ENCODE data around the gene MEPCE. TPM values are rescaled to one million over a fixed set of nuclear protein-coding genes. Genes with fewer than 3 reads are reported as not detected.

Gene MEPCE
- total RNA-seq, 2 donors from 2014 or later = 32.9 to 48.0 TPM

DNA sequence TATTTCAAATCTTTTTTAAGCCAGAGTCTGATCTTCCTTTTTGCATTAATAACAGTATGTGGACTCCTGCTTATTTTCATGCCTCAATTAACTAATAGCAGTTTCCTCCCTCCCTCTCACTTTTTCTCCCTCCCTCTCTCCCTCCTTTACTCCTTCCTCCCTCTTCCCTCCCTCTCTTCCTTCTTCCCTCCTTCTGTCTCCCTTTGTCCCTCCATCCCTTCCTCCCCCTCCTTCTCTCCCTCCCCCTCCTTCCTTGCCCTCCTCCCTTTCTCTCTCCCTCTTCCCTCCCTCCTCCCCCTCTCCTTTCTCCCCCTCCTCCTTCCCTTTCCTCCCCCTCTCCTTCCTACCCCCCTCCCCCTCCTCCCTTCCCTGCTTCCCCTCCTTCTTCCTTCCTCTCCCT is 3.1 kb upstream of the MEPCE start:
- Histone ChIP-seq H3K27me3 (ENCODE audit: control insufficient read depth, insufficient read depth, low read length, poor library complexity, severe bottlenecking) (no peaks in the 10 kb centered on the region), H3K36me3 (ENCODE audit: control insufficient read depth, insufficient read depth, low read length) (peaks cover 8% of the 10 kb centered on the region), H3K9ac (ENCODE audit: extremely low read depth, low read length, poor library complexity, severe bottlenecking) (no peak overlapping the region), H3K27ac (ENCODE audit: low read depth, low read length) (no peak overlapping the region), H3K4me3 (ENCODE audit: low read length) (no peak overlapping the region), H3K4me1 (ENCODE audit: control insufficient read depth, insufficient read depth, low read length) (peaks cover 9% of the 10 kb centered on the region), H3K9me3 (ENCODE audit: control insufficient read depth, low read length) (no peaks in the 10 kb centered on the region)
- no peak for DNase-seq
- Mint-ChIP-seq H3K36me3 (ENCODE audit: low read depth) (peaks cover 3% of the 10 kb centered on the region), H3K4me1 (peaks cover 7% of the 10 kb centered on the region), H3K4me3 (no peak overlapping the region), H3K9me3 (peaks cover 7% of the 10 kb centered on the region), H3K27ac (no peak overlapping the region), H3K27me3 (ENCODE audit: insufficient read depth) (peaks cover 18% of the 10 kb centered on the region)
- TF ChIP-seq, protein P1, sequence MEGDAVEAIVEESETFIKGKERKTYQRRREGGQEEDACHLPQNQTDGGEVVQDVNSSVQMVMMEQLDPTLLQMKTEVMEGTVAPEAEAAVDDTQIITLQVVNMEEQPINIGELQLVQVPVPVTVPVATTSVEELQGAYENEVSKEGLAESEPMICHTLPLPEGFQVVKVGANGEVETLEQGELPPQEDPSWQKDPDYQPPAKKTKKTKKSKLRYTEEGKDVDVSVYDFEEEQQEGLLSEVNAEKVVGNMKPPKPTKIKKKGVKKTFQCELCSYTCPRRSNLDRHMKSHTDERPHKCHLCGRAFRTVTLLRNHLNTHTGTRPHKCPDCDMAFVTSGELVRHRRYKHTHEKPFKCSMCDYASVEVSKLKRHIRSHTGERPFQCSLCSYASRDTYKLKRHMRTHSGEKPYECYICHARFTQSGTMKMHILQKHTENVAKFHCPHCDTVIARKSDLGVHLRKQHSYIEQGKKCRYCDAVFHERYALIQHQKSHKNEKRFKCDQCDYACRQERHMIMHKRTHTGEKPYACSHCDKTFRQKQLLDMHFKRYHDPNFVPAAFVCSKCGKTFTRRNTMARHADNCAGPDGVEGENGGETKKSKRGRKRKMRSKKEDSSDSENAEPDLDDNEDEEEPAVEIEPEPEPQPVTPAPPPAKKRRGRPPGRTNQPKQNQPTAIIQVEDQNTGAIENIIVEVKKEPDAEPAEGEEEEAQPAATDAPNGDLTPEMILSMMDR (conservative IDR thresholded peaks at IDR 0.05) = no peak

DNA sequence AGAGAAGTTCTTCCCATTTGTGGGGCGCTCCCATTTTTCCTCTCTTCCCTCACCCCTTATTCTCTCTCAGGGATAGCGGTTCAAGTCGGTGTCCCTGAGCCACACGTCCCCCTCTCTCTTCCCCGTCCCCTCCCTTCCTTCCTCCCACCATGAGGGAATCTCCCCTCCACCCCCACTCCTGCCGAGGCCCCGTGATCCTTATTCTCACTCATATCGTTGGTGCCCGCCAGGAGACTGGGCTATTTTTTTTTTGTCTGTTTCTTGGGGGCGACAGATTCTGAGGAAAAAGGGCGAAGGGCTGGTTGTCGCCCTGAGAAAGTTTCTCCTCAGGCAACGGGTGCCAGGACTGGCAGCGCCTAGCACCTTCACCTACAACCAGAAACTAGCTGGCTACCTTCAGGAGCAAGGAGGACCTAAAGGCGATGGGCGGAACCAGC is 1.9 kb upstream of the MEPCE start:
- Histone ChIP-seq H3K27ac (ENCODE audit: low read depth, low read length) (no peak overlapping the region), H3K4me1 (ENCODE audit: control insufficient read depth, insufficient read depth, low read length) (peaks cover 15% of the 10 kb centered on the region), H3K9me3 (ENCODE audit: control insufficient read depth, low read length) (no peaks in the 10 kb centered on the region), H3K36me3 (ENCODE audit: control insufficient read depth, insufficient read depth, low read length) (peaks cover 20% of the 10 kb centered on the region), H3K4me3 (ENCODE audit: low read length) (peak overlapping the region; percentile 97), H3K9ac (ENCODE audit: extremely low read depth, low read length, poor library complexity, severe bottlenecking) (no peak overlapping the region), H3K27me3 (ENCODE audit: control insufficient read depth, insufficient read depth, low read length, poor library complexity, severe bottlenecking) (no peaks in the 10 kb centered on the region)
- TF ChIP-seq, protein P1 (conservative IDR thresholded peaks at IDR 0.05) = no peak
- Mint-ChIP-seq H3K4me1 (peaks cover 19% of the 10 kb centered on the region), H3K4me3 (peak overlapping the region; percentile 89), H3K27me3 (ENCODE audit: insufficient read depth) (peaks cover 16% of the 10 kb centered on the region), H3K27ac (no peak overlapping the region), H3K9me3 (peaks cover 7% of the 10 kb centered on the region), H3K36me3 (ENCODE audit: low read depth) (peaks cover 15% of the 10 kb centered on the region)
- WGBS, 2 experiments (ENCODE audit: insufficient coverage in 1 of 2, insufficient read length in 1 of 2) = 74 to 89% methylated on average over 9 to 16 of the region's 16 CpGs
- no peak for DNase-seq

DNA sequence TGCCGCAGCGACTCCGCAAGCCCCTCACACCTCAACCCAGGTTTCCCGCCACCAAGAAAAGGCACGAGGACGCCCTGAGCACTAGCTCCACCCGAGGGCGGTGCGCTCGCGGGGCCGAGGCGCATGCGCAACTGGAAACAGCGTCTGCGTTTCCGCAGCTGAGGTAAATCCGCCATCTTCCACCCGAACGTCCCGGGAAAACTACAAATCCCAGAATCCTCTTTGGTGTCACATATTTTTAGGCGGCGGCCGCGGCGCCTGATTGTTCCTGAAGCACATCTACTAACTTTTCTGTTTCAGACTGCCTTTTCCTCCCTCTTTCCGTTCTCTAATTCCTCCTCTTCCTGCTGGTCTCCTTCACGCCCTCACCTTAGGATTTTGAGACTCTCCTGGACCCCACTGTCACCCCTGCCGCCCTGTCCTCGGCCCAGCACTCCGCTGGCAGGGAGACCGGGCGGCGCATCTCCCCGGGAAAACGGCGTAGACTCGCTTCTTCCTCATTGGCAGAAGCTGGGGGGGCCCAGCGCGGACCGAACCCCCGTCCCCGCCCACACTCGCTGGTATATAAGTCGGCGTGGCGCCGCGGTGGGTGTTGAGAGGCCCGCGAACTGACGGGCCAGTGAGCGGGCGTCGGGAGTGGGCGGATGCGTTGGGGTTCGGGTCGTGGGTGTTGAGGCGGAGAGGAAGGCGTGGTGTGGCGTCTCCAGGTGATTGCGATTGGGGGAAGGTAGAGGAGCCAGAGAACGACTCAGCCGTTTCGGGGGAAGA is 1.2 kb upstream of the MEPCE start, which contains the start of gene ZCWPW1:
ZCWPW1 (minus strand) TSS at position 505 of the 768 bp plus-strand sequence. CDS start 8,054 bp downstream, outside the sequence.
- Histone ChIP-seq H3K4me1 (ENCODE audit: control insufficient read depth, insufficient read depth, low read length) (peaks cover 18% of the 10 kb centered on the region), H3K9ac (ENCODE audit: extremely low read depth, low read length, poor library complexity, severe bottlenecking) (peak within 1 kb of the TSS; percentile 94), H3K9me3 (ENCODE audit: control insufficient read depth, low read length) (no peaks in the 10 kb centered on the region), H3K4me3 (ENCODE audit: low read length) (peak within 1 kb of the TSS; percentile 97), H3K27me3 (ENCODE audit: control insufficient read depth, insufficient read depth, low read length, poor library complexity, severe bottlenecking) (no peaks in the 10 kb centered on the region), H3K27ac (ENCODE audit: low read depth, low read length) (peak within 1 kb of the TSS; percentile 100), H3K36me3 (ENCODE audit: control insufficient read depth, insufficient read depth, low read length) (peaks cover 26% of the 10 kb centered on the region)
- TF ChIP-seq, protein P1 (conservative IDR thresholded peaks at IDR 0.05) = no peak
- 0 to 1% methylated on average over 39 to 66 of the region's 66 CpGs for WGBS, 2 experiments (ENCODE audit: insufficient coverage in 1 of 2, insufficient read length in 1 of 2)
- Mint-ChIP-seq H3K4me1 (peaks cover 24% of the 10 kb centered on the region), H3K27me3 (ENCODE audit: insufficient read depth) (peaks cover 16% of the 10 kb centered on the region), H3K27ac (peak within 1 kb of the TSS; percentile 100), H3K4me3 (peak within 1 kb of the TSS; percentile 89), H3K9me3 (peaks cover 7% of the 10 kb centered on the region), H3K36me3 (ENCODE audit: low read depth) (peaks cover 21% of the 10 kb centered on the region)
- peak; percentile 97 for DNase-seq

Measured in endodermal cell (in vitro differentiated cells).